HFF-Myc (cell line): ENCODE data around the gene MSI2.
A peak's percentile ranks its signal among the peaks of the same experiment; 100 is the strongest.

ENCODE experiments used
- DNase-seq: peaks from one replicate; pipeline ENCODE4 v3.0.0-alpha.2; 2011; ENCODE audit warnings: low read depth; ENCODE audit errors: extremely low read depth
- H3K4me3 ChIP-seq: replicated peaks from 2 replicates; pipeline ENCODE4 v1.5.1; 2011; ENCODE audit warnings: low read depth, mild to moderate bottlenecking, control low read depth, low read length
- CTCF ChIP-seq: IDR thresholded peaks from 2 replicates; pipeline ENCODE4 v1.5.1; 2012; ENCODE audit warnings: mild to moderate bottlenecking, low read depth, low read length, control low read depth; ENCODE audit errors: missing control alignments

The MSI2 gene

GRCh38 chr17:57580055-57580739 is 323.9 kb downstream of the MSI2 start:
- H3K4me3 ChIP-seq = no peak overlapping the region
- no peak for TF ChIP-seq CTCF
- no peak for DNase-seq

GRCh38 chr17:57582881-57583756 is 326.8 kb downstream of the MSI2 start:
- H3K4me3 ChIP-seq = no peak overlapping the region
- DNase-seq = no peak
- no peak for TF ChIP-seq CTCF

DNA sequence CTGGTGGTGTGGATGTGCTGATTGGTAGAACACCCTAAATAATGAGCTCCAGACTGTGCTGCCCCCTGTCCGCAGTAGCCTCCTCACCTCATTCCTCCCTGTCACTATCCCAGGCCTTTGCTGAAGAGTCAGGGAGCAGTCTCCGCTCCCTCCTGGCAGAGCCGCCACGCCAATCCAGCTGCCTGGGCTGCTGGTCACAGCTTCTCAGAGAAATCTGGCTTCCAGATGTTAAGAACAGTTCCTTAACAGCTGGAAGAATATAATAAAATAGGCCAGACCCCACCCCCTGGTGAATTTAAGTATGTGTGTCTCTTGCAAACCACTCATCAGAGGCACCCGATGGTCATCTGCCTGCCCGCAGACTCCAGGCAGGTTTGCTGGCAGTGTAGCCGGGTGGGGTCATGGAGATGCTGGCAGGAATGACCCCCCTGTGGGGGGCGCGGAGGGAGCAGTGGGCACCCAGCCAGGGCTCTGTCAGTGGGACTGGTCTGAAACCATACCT is 327.8 kb downstream of the MSI2 start:
- no peak for TF ChIP-seq CTCF
- H3K4me3 ChIP-seq = no peak overlapping the region
- peak; percentile 82 for DNase-seq

DNA sequence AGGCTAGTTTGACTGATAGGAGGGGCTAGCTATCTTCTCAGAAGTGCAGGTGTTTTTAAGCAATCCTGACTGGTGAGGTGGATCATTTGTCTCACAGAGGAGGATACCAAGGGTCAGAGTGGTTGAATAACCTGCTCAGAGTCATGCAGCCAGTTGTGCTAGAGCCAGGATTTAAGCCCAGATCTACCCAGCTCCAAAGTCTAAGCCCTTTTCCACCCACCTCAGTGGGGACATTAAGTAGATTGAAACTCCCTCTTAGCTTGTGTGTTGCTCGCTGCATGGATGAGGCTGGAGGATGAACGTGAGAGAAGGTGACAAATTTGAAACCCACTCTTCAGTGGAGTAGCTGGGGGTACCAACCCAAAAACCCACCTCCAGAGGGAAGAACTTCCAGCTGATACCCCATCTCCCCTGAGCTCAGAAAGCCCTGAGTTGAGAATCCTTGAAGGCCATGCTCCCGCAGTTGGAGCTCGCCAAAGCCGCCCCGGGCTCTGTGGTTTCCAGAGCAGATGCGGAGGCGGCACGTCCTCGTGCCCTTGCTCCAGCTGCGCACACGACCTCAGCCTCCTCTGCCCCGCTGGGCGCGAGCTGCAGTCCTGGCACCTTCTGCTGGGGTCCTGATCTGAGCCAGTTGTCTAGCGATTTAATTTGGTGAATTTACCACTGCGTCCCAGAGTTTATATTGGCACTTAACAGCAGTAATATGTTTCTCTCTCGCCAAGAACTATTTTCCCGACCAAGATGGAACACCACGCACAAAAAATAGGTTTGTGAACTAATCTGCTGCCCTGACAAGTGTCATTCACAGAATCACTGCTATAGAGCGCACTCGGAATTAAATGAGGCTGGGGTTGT is 329.2 kb downstream of the MSI2 start:
- no peak for DNase-seq
- TF ChIP-seq CTCF = no peak
- H3K4me3 ChIP-seq = no peak overlapping the region

DNA sequence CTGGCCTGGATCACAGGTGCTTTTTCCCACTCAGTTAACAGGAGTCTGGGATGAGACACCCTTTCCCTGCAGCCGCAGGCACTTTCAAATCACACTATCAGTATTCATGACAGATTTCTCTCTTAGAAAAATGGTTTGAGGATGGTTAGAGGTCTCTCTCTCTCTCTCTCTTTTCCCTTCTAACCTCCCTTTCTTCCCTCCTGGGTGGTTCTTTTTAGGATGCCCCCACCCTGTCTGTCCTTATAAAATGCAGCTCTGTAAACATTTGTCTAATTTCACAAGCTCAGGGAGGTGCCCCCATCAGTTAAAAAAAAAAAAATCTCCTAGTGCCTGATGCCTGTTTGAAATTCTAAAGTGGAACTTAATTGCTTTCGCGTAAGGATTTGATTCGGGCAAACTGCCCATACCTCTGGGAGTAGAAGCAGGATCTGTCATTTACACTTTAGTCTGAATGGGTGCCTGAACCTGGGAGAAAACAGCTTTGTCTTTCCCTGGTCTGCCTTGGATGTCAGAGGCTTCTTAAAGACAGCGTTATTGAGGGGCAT is 329.9 kb downstream of the MSI2 start:
- no peak overlapping the region for H3K4me3 ChIP-seq
- TF ChIP-seq CTCF = no peak
- no peak for DNase-seq

DNA sequence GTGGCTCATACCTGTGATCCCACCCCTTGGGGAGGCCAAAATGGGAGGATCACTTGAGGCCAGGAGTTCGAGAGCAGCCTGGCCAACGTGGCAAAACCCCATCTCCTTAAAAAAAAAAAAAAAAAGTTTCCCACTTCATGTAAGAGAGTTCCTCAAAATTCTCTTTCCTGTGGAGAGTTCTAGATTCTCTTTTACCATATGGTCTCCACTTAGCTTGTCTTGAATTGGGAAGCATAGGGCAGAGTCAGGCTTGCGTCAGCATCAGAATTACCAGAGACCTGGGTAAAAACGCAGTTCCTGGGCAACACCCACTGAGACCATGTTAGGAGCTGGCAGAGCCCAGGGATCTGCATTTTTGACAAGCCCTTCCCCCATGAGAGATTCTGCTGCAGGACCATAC is 330.4 kb downstream of the MSI2 start:
- TF ChIP-seq CTCF = no peak
- no peak for DNase-seq
- H3K4me3 ChIP-seq = no peak overlapping the region
